Endothelial cell (in vitro differentiated cells): ENCODE results near the gene SURF1. TPM values are rescaled to one million over a fixed set of nuclear protein-coding genes. Genes with fewer than 3 reads are reported as not detected.
A peak's percentile ranks its signal among the peaks of the same experiment; 100 is the strongest.

Experiments
- DNase-seq: peaks from one replicate; pipeline ENCODE4 v3.0.0; 2021; ENCODE audit warnings: low spot score
- H3K27ac Mint-ChIP-seq: one replicate; pipeline ENCODE4 v1.8.0; 2021; ENCODE audit warnings: mixed read lengths, inconsistent platforms; ENCODE audit not compliant: unreplicated experiment
- H3K27me3 Mint-ChIP-seq: one replicate; pipeline ENCODE4 v1.8.0; 2021; ENCODE audit warnings: mild to moderate bottlenecking, moderate library complexity, mixed read lengths, inconsistent platforms; ENCODE audit not compliant: unreplicated experiment
- H3K36me3 Mint-ChIP-seq: one replicate; pipeline ENCODE4 v1.8.0; 2021; ENCODE audit warnings: mild to moderate bottlenecking, low read depth, mixed read lengths, inconsistent platforms; ENCODE audit not compliant: unreplicated experiment
- H3K4me1 Mint-ChIP-seq: one replicate; pipeline ENCODE4 v1.8.0; 2021; ENCODE audit warnings: mild to moderate bottlenecking, mixed read lengths, inconsistent platforms; ENCODE audit not compliant: unreplicated experiment
- H3K4me3 Mint-ChIP-seq: one replicate; pipeline ENCODE4 v1.8.0; 2021; ENCODE audit warnings: mild to moderate bottlenecking, mixed read lengths, inconsistent platforms; ENCODE audit not compliant: unreplicated experiment
- H3K9me3 Mint-ChIP-seq: one replicate; pipeline ENCODE4 v1.8.0; 2021; ENCODE audit warnings: mixed read lengths, inconsistent platforms; ENCODE audit not compliant: unreplicated experiment
- CTCF ChIP-seq: fragments of 200-600 bp; sonication (generic); IDR thresholded peaks from one replicate; pipeline ENCODE4 v1.5.0; 2021; ENCODE audit warnings: antibody characterized with exemption; ENCODE audit not compliant: unreplicated experiment
- total RNA-seq: library from RNA; stranded (reverse); fragmentation: NEBNext Ultra II Directional; extraction: Animal tissue kit (Norgen Biotek cat#: 25700); gene quantifications from one replicate; pipeline ENCODE4 v1.2.1, GENCODE V29; 2021; ENCODE audit not compliant: unreplicated experiment

The SURF1 gene
- total RNA-seq, 1 donor from 2014 or later, result 36.2 TPM

- Mint-ChIP-seq H3K9me3 (no peaks in the 10 kb centered on the region), H3K4me3 (peak overlapping the region; percentile 99), H3K27ac (peak overlapping the region; percentile 97), H3K36me3 (peaks cover 42% of the 10 kb centered on the region), H3K4me1 (peaks cover 22% of the 10 kb centered on the region), H3K27me3 (peaks cover 17% of the 10 kb centered on the region)
- DNase-seq, result no peak
- TF ChIP-seq CTCF, result no peak
Observed at GRCh38 chr9:133348718-133349573, 7.3 kb downstream of the SURF1 start.

- TF ChIP-seq CTCF, result no peak
- H3K27me3 Mint-ChIP-seq, result peaks cover 15% of the 10 kb centered on the region
- H3K36me3 Mint-ChIP-seq, result peaks cover 39% of the 10 kb centered on the region
- peak; percentile 85 for DNase-seq
- H3K9me3 Mint-ChIP-seq, result no peaks in the 10 kb centered on the region
- H3K27ac Mint-ChIP-seq, result peak within 1 kb of the TSS; percentile 97
- H3K4me3 Mint-ChIP-seq, result peak within 1 kb of the TSS; percentile 99
- H3K4me1 Mint-ChIP-seq, result peaks cover 22% of the 10 kb centered on the region
Observed at GRCh38 chr9:133347985-133348717, 8.1 kb downstream of the SURF1 start, which contains the start of the genes MED22 and RPL7A. TSS of gene MED22 (minus strand) at chr9:133348131. CDS start at chr9:133346662, 1,469 bp downstream. TSS of gene RPL7A (plus strand) at chr9:133348218. CDS start at chr9:133348244, 26 bp downstream.

- Mint-ChIP-seq H3K9me3 (no peaks in the 10 kb centered on the region), H3K27ac (peak overlapping the region; percentile 97), H3K4me3 (peak overlapping the region; percentile 99), H3K4me1 (peaks cover 22% of the 10 kb centered on the region), H3K36me3 (peaks cover 38% of the 10 kb centered on the region), H3K27me3 (peaks cover 15% of the 10 kb centered on the region)
- DNase-seq, result peak; percentile 53
- no peak for TF ChIP-seq CTCF
Observed at GRCh38 chr9:133347515-133347984, 8.7 kb downstream of the SURF1 start.

- no peak for TF ChIP-seq CTCF
- Mint-ChIP-seq H3K27ac (no peak overlapping the region), H3K4me1 (peaks cover 22% of the 10 kb centered on the region), H3K9me3 (no peaks in the 10 kb centered on the region), H3K4me3 (peak overlapping the region; percentile 96), H3K36me3 (peaks cover 32% of the 10 kb centered on the region), H3K27me3 (peaks cover 15% of the 10 kb centered on the region)
- no peak for DNase-seq
Observed at GRCh38 chr9:133346021-133346785, 10.1 kb downstream of the SURF1 start.
